ENCODE data around the gene CDH23.

DNA sequence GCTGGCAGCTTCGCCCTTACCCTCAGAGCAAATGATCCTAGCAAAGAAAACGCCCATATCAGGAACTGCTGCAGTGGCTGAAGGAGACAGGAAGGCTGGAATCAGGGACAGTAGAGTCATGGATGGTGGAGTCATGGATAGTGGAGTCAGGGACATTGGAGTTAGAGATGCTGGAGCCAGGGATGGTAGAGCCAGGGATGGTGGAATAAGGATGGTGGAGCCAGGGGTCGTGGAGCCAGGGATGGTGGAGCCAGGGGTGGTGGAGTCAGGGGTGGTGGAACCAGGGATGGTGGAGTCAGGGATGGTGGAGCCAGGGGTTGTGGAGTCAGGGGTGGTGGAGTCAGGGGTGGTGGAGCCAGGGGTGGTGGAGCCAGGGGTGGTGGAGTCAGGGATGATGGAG, 291.5 kb downstream of the CDH23 start:
- TF ChIP-seq ZFP30 (CRISPR knock-in tag; IDR thresholded peaks at IDR 0.05) = no peak
- no peak for TF ChIP-seq ZNF8 (CRISPR knock-in tag; IDR thresholded peaks at IDR 0.05)
- TF ChIP-seq PPARA (CRISPR knock-in tag; IDR thresholded peaks at IDR 0.05; ENCODE audit: borderline replicate concordance) = no peak
- TF ChIP-seq ZFP3 (CRISPR knock-in tag; IDR thresholded peaks at IDR 0.05) = no peak
- TF ChIP-seq ISL1 (CRISPR knock-in tag; IDR thresholded peaks at IDR 0.05) = no peak
